H1 (cell line): ENCODE results near the gene UPF1. TPM values are rescaled to one million over a fixed set of nuclear protein-coding genes. Genes with fewer than 3 reads are reported as not detected.

ENCODE experiments used
- CBX5 ChIP-seq: fragments of 300-800, 300-1000 bp; sonication (generic); IDR thresholded peaks from 2 replicates; pipeline ENCODE4 v1.7.1; 2016; ENCODE audit warnings: antibody characterized with exemption, low read length, low read depth
- CREB1 ChIP-seq: IDR thresholded peaks from 2 replicates; pipeline ENCODE4 v1.6.1; 2012; ENCODE audit warnings: inconsistent platforms
- EP300 ChIP-seq, 2 experiments: IDR thresholded peaks; 1 replicate in 1 of 2; 2 replicates in 1 of 2; pipeline ENCODE4 v1.6.1; 2011 to 2012; ENCODE audit warnings: low read depth in 2 of 2, low read length in 2 of 2, mild to moderate bottlenecking in 2 of 2, borderline replicate concordance in 1 of 2, inconsistent platforms in 1 of 2, moderate library complexity in 1 of 2
- EZH2 ChIP-seq: fragments of 200-600 bp; sonication (generic); IDR thresholded peaks from 2 replicates; pipeline ENCODE4 v1.7.1; 2012; ENCODE audit warnings: low read depth, mild to moderate bottlenecking, moderate library complexity, low read length, inconsistent platforms; ENCODE audit not compliant: severe bottlenecking
- JUN ChIP-seq: IDR thresholded peaks from 2 replicates; pipeline ENCODE4 v1.6.1; 2011; ENCODE audit warnings: low read depth, mild to moderate bottlenecking, improper control_type of control experiment, low read length
- MAFK ChIP-seq: IDR thresholded peaks from 2 replicates; pipeline ENCODE4 v1.6.1; 2012; ENCODE audit warnings: low read depth, mild to moderate bottlenecking, improper control_type of control experiment, low read length
- RNF2 ChIP-seq: fragments of 200-900, 300-1000 bp; sonication (generic); IDR thresholded peaks from 2 replicates; pipeline ENCODE4 v1.7.1; 2016; ENCODE audit warnings: borderline replicate concordance, low read depth, mild to moderate bottlenecking, antibody characterized with exemption, low read length; ENCODE audit not compliant: poor library complexity, severe bottlenecking; ENCODE audit errors: missing control alignments
- SIN3A ChIP-seq, 2 experiments: IDR thresholded peaks in 1 of 2; conservative IDR thresholded peaks in 1 of 2; 2 replicates each; pipeline ENCODE4 v1.6.1; 2011 to 2012; ENCODE audit warnings: low read length in 2 of 2, improper control_type of control experiment in 1 of 2, low read depth in 1 of 2, mild to moderate bottlenecking in 1 of 2
- SIRT6 ChIP-seq: IDR thresholded peaks from one replicate; pipeline ENCODE4 v1.7.1; 2012; ENCODE audit warnings: low read length, inconsistent platforms
- SIX5 ChIP-seq: IDR thresholded peaks from 2 replicates; pipeline ENCODE4 v1.6.1; 2011; ENCODE audit warnings: mild to moderate bottlenecking, low read depth, low read length
- SRF ChIP-seq: IDR thresholded peaks from 2 replicates; pipeline ENCODE4 v1.6.1; 2011; ENCODE audit warnings: mild to moderate bottlenecking, low read depth, low read length, moderate library complexity
- YY1 ChIP-seq: IDR thresholded peaks from 2 replicates; pipeline ENCODE4 v1.6.1; 2011; ENCODE audit warnings: low read depth, mild to moderate bottlenecking, low read length
- ZNF274 ChIP-seq: IDR thresholded peaks from 2 replicates; pipeline ENCODE4 v1.7.0; 2012; ENCODE audit warnings: low read length, borderline replicate concordance; ENCODE audit errors: extremely low read depth
- polyA plus RNA-seq, 7 experiments: library from polyadenylated mRNA; depleted of rRNA in 3 of 7; stranded (reverse) in 5 of 7; unstranded in 2 of 7; fragments of >200 nt in 5 of 7; fragments of 200-250 nt in 2 of 7; gene quantifications; 1 replicate in 5 of 7; 2 replicates in 1 of 7; 4 replicates in 1 of 7; pipeline versions ENCODE4 v1.2.1 to v1.2.3, GENCODE V29; 2011 to 2013; ENCODE audit warnings: missing spikeins in 2 of 7, mixed read lengths in 2 of 7
- total RNA-seq: library from RNA; stranded (reverse); fragmentation: NEBNext Ultra II Directional; extraction: Animal tissue kit (Norgen Biotek cat#: 25700); gene quantifications from 2 replicates; pipeline ENCODE4 v1.2.1, GENCODE V29; 2021
- TF ChIP-seq, protein P1 (sequence below), 3 experiments: IDR thresholded peaks; 1 replicate in 2 of 3; 2 replicates in 1 of 3; pipeline versions ENCODE4 v1.5.1 to v1.6.1; 2011; ENCODE audit warnings: low read length in 3 of 3, mild to moderate bottlenecking in 3 of 3, inconsistent platforms in 2 of 3, low read depth in 1 of 3, moderate library complexity in 1 of 3; ENCODE audit not compliant: insufficient read depth in 1 of 3; ENCODE audit errors: control extremely low read depth in 1 of 3

The UPF1 gene
- total and polyA plus RNA-seq, 2 of the 8 experiments (the other 6 are each of a cell fraction or from before 2014, with no cell fraction given) = 46.4 to 62.0 TPM

DNA sequence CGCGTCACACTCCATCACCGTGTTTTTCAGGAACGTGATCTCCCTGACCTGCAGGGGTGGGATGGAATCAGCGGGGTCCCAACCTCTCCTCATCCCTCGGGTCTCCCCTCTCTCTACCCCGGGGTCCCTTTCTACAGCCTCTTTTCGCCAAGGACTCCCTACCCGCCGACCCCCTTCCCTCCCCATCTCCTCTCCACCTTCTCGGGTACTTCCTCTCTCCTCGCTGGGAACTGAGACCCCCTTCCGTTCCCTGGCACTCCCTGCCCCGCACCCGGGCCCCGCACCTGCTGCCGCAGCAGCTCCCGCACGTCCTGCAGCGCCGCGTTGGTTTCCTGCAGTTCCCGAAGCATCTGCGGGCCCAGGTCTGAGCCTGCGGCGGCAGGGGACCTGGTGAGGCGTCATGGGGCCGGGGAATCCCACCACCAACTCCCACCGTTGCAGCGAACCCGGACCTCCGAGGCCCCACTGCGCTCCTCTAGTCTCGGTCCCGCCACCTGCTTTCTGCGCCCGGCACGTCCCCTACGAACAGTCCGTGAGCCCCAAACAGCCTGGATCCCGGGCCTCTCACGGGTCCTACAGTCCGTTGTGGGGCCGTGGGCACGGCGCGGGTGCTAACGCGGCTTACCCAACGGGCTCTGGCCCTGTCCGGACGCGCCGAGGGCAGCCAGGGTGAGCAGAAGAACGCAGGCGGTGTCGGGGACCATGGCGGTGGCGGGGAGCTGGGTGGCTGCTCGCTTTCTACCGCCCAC, 41.0 kb upstream of the UPF1 start, which contains the start of gene COMP (continued):
- TF ChIP-seq EP300 (IDR thresholded peaks at IDR 0.05; ENCODE audit: borderline replicate concordance in 1 of 2, low read depth in 2 of 2, low read length in 2 of 2) = no peak
- TF ChIP-seq SIN3A (conservative IDR thresholded peaks at IDR 0.05 in 1 of 2, IDR thresholded peaks at IDR 0.05 in 1 of 2; ENCODE audit: low read depth in 1 of 2, low read length in 2 of 2) = no peak
- no peak for TF ChIP-seq CREB1
- no peak for TF ChIP-seq CBX5
- no peak for TF ChIP-seq YY1
- TF ChIP-seq, protein P1, sequence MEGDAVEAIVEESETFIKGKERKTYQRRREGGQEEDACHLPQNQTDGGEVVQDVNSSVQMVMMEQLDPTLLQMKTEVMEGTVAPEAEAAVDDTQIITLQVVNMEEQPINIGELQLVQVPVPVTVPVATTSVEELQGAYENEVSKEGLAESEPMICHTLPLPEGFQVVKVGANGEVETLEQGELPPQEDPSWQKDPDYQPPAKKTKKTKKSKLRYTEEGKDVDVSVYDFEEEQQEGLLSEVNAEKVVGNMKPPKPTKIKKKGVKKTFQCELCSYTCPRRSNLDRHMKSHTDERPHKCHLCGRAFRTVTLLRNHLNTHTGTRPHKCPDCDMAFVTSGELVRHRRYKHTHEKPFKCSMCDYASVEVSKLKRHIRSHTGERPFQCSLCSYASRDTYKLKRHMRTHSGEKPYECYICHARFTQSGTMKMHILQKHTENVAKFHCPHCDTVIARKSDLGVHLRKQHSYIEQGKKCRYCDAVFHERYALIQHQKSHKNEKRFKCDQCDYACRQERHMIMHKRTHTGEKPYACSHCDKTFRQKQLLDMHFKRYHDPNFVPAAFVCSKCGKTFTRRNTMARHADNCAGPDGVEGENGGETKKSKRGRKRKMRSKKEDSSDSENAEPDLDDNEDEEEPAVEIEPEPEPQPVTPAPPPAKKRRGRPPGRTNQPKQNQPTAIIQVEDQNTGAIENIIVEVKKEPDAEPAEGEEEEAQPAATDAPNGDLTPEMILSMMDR (IDR thresholded peaks at IDR 0.05; ENCODE audit: control extremely low read depth in 1 of 3, insufficient read depth in 1 of 3, low read depth in 1 of 3, low read length in 3 of 3) = no peak
- TF ChIP-seq MAFK = no peak
- no peak for TF ChIP-seq SIRT6
- peak; percentile 99 for TF ChIP-seq EZH2
- TF ChIP-seq SRF = no peak
- peak; percentile 68 for TF ChIP-seq RNF2
- no peak for TF ChIP-seq JUN
- TF ChIP-seq SIX5 = no peak
- TF ChIP-seq ZNF274 = no peak
